ENCODE results near the gene RTP3.

The RTP3 gene

GRCh38 chr3:46463120-46463867 lies 34.5 kb upstream of the RTP3 start:
- CTCF ChIA-PET, result interaction anchor here (0.9 to 3.7 kb wide), 6 partner anchors 11 to 166 kb away, joined by 3 to 13 read pairs (median 6); no protein-coding TSS in a partner anchor
- POLR2A ChIA-PET, result no interaction called here
- H3K4me3 ChIP-seq (ENCODE audit: low read depth, low read length), result no peak overlapping the region
- TF ChIP-seq CTCF (IDR thresholded peaks at IDR 0.05; ENCODE audit: insufficient read depth, low read length, missing control alignments), result no peak
- no peak for DNase-seq (ENCODE audit: low read depth, low spot score)

GRCh38 chr3:46463868-46464241 lies 33.9 kb upstream of the RTP3 start:
- ChIA-PET POLR2A (no interaction called here), CTCF (interaction anchor here (1.0 to 3.7 kb wide), 3 partner anchors 14 to 165 kb away, joined by 3 to 13 read pairs (median 10); no protein-coding TSS in a partner anchor)
- DNase-seq (ENCODE audit: low read depth, low spot score), result no peak
- no peak for TF ChIP-seq CTCF (IDR thresholded peaks at IDR 0.05; ENCODE audit: insufficient read depth, low read length, missing control alignments)
- H3K4me3 ChIP-seq (ENCODE audit: low read depth, low read length), result no peak overlapping the region

GRCh38 chr3:46464326-46465195 lies 33.2 kb upstream of the RTP3 start, which contains the start of gene LTF:
TSS of gene LTF (minus strand) at chr3:46464905. CDS start at chr3:46464867, 38 bp downstream.
- POLR2A ChIA-PET, result no interaction called here
- no peak for TF ChIP-seq CTCF (IDR thresholded peaks at IDR 0.05; ENCODE audit: insufficient read depth, low read length, missing control alignments)
- no peak within 1 kb of the TSS for H3K4me3 ChIP-seq (ENCODE audit: low read depth, low read length)
- no peak for DNase-seq (ENCODE audit: low read depth, low spot score)
- CTCF ChIA-PET, result interaction anchor here (1.0 to 3.7 kb wide), 2 partner anchors 14 to 24 kb away, joined by 3 to 10 read pairs; no protein-coding TSS in a partner anchor

GRCh38 chr3:46465196-46465520 lies 32.6 kb upstream of the RTP3 start:
- no peak overlapping the region for H3K4me3 ChIP-seq (ENCODE audit: low read depth, low read length)
- no peak for DNase-seq (ENCODE audit: low read depth, low spot score)
- ChIA-PET CTCF (interaction anchor here (3.7 kb wide), 1 partner anchor 23 kb away, joined by 10 read pairs; no protein-coding TSS in a partner anchor), POLR2A (no interaction called here)
- TF ChIP-seq CTCF (IDR thresholded peaks at IDR 0.05; ENCODE audit: insufficient read depth, low read length, missing control alignments), result no peak

GRCh38 chr3:46466273-46466672 lies 31.5 kb upstream of the RTP3 start:
- CTCF ChIA-PET, result interaction anchor here (1.5 to 3.7 kb wide), 2 partner anchors 22 to 24 kb away, joined by 5 to 10 read pairs; no protein-coding TSS in a partner anchor
- no peak overlapping the region for H3K4me3 ChIP-seq (ENCODE audit: low read depth, low read length)
- POLR2A ChIA-PET, result no interaction called here
- no peak for DNase-seq (ENCODE audit: low read depth, low spot score)
- no peak for TF ChIP-seq CTCF (IDR thresholded peaks at IDR 0.05; ENCODE audit: insufficient read depth, low read length, missing control alignments)
